22Rv1 (cell line): Measurements from ENCODE around the gene MAST4.

ENCODE experiments used
- ZFX ChIP-seq: fragments of 450-650 bp; IDR thresholded peaks from 2 replicates; pipeline ENCODE4 v1.6.1; 2017; ENCODE audit warnings: antibody characterized with exemption, borderline replicate concordance
- TF ChIP-seq, protein P1 (sequence below): fragments of 450-650 bp; IDR thresholded peaks from 2 replicates; pipeline ENCODE4 v1.5.1; 2017; ENCODE audit warnings: mild to moderate bottlenecking

DNA sequence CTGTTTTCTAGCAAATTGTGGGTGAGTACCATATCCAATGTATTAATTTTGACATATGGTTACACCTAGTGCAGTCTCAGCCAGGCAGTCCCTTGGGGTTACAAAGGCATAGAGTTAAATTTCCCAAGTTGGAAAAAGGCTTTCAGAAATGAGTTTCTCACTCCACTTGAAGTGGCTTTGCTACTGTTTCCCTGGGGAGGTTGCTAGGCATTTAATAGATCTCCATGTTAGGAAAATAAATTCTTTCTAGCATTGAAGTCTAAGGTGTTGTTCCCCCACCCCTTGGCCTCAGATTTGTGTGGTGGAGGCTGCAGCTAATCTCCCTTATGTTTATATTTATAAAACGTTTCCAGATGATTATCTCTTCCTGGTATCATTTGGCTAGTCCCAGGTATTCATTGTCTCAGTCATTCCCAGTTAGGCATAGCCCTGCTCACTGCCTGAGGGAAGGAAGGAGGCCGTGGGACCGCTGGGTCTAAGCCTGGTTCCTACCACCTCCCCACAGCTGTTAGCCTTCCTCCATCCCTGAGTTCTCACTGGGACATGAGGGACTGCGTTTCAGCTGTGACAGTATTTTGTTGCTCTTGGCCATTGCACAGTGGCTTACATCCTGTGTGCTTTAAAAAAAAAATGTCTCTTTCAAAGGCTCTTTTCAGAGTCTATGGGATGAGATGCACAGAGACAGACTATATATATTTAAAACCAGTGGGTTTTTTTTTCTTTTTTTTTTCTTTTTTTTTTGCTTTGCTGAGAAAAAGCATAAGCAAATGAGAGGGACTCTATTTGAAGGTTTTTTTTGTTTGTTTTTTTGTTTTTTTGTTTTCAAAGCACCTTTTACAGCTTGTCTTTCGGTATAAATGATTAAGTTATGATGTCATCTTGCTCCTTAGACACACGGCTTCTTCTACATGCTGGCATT lies 121.5 kb downstream of the MAST4 start:
- TF ChIP-seq, protein P1, sequence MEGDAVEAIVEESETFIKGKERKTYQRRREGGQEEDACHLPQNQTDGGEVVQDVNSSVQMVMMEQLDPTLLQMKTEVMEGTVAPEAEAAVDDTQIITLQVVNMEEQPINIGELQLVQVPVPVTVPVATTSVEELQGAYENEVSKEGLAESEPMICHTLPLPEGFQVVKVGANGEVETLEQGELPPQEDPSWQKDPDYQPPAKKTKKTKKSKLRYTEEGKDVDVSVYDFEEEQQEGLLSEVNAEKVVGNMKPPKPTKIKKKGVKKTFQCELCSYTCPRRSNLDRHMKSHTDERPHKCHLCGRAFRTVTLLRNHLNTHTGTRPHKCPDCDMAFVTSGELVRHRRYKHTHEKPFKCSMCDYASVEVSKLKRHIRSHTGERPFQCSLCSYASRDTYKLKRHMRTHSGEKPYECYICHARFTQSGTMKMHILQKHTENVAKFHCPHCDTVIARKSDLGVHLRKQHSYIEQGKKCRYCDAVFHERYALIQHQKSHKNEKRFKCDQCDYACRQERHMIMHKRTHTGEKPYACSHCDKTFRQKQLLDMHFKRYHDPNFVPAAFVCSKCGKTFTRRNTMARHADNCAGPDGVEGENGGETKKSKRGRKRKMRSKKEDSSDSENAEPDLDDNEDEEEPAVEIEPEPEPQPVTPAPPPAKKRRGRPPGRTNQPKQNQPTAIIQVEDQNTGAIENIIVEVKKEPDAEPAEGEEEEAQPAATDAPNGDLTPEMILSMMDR = no peak
- no peak for TF ChIP-seq ZFX
